HG02885 (cell line): ENCODE data around the gene TXNDC2.
"Not testable (repeated sequence)": the region's sequence is repeated elsewhere in the genome, so short reads cannot be mapped to it uniquely, and the experiment has no call there.

ENCODE experiments used
- ATAC-seq: cut with Tn5 transposase; IDR thresholded peaks from one replicate; pipeline ENCODE4 v1.9.1; 2021; ENCODE audit warnings: mild to moderate bottlenecking; ENCODE audit not compliant: unreplicated experiment, poor library complexity

TXNDC2 gene

GRCh38 chr18:9878095-9878494 lies 7.7 kb upstream of the TXNDC2 start:
- ATAC-seq = no peak

GRCh38 chr18:9878783-9879242 lies 7.0 kb upstream of the TXNDC2 start:
- ATAC-seq = no peak

- no peak for ATAC-seq
Measured at GRCh38 chr18:9884090-9884489, 1.7 kb upstream of the TXNDC2 start.

- ATAC-seq = no peak
Measured at GRCh38 chr18:9884532-9885140, 1.1 kb upstream of the TXNDC2 start.

- no peak for ATAC-seq
Measured at GRCh38 chr18:9886005-9886348, 204 bp downstream of the TXNDC2 start.

GRCh38 chr18:9887992-9888391 lies 2.2 kb downstream of the TXNDC2 start:
- ATAC-seq = no peak

DNA sequence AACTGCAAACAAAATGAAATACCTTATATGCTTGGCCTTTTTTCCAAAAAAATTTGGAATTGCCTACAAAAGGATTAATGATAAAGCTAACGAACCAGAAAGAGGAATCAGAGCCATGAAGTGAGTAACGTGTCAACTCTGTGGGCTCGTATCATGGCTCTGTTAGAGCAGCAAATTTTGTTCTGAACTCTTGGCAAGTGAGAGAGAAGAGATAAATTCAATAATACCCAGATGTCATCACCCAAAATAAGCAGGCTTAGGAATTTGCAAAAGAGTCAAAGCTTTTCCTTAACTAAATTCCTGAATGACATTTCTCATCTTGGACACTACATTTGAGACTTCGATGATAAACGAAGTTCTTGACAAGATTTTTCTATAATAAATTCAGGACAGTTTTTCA lies 4.4 kb downstream of the TXNDC2 start:
- no peak for ATAC-seq

- ATAC-seq = no peak
Measured at GRCh38 chr18:9890957-9891356, 5.2 kb downstream of the TXNDC2 start.

DNA sequence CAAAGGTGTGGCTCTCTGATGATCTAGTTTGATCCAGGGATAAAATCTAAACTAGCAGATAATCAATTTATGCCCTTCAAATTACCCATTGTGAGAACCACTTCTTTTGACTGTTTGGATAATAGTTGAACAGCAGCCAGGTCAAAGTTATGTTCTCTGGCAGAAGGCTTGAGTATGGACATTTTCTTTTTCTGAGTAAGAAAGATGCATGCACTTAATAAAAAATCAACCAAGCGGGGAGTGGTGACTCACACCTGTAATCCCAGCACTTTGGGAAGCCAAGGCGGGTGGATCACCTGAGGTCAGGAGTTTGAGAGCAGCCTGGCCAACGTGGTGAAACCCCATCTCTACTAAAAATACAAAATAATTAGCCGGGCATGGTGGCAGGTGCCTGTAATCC lies 5.7 kb downstream of the TXNDC2 start:
- not testable (repeated sequence) for ATAC-seq

DNA sequence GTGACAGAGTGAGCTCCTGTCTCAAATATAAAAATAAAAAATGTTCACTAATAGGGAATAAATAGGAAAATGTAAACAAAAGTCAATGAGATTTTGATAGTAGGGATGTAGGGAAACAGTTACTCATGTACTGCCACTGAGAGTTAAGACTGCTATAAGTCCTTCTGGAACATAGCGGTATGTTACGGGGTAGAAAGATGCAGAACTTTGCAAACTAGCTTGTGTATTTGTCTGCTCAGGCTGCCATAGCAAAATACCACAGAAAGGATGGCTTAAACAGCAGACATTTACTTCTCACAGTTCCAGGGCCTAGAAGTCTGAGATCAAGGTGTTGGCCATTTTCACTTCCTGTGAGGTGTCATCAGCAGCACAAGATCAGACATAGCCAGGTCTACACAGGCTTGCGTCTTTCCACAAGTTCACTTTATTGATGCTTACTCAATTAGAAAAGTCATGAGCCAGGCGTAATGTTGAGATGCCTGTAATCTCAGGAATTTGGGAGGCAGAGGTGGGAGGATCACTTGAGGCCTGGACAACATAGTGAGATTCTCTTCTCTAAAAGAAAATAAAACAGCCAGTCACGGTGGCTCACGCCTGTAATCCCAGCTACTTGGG lies 8.8 kb downstream of the TXNDC2 start:
- no peak for ATAC-seq

DNA sequence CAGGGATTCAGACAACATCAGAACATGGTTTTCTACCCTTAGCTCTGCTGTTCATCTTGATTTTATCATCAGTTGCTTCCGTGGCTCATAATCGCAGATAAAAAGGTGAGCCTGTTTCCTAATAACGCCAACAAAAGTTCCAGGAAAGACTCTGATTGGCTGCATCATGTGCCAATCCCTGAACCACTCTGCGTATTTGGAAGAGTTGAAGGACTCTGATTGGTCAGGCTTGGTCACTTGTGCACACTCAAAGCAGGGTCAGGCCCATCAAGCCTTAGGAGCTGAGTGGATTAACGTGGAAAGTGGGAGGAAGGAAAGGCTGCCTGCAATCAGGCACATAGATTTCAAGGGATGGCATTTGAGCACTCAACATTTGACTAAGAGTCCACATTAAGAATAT lies 11.4 kb downstream of the TXNDC2 start:
- no peak for ATAC-seq

GRCh38 chr18:9897787-9898291 lies 12.1 kb downstream of the TXNDC2 start:
- not testable (repeated sequence) for ATAC-seq

GRCh38 chr18:9898792-9899549 lies 13.2 kb downstream of the TXNDC2 start:
- no peak for ATAC-seq

DNA sequence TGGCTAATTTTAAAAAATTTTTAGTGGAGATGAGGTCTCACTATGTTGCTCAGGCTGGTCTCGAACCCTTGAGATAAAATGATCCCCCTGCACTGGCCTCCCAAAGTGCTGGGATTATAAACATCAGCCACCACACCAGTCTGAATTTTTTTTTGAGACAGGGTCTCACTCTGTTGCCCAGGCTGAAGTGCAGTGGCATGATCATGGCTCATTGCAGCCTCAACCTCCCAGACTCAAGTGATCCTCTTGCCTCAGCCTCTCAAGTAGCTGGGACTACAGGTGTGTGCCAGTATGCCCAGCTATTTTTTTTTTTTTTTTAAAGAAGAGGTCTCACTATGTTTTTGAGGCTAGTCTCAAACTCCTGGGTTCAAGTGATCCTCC lies 13.8 kb downstream of the TXNDC2 start:
- not testable (repeated sequence) for ATAC-seq

GRCh38 chr18:9900699-9901098 lies 14.9 kb downstream of the TXNDC2 start:
- ATAC-seq = no peak

DNA sequence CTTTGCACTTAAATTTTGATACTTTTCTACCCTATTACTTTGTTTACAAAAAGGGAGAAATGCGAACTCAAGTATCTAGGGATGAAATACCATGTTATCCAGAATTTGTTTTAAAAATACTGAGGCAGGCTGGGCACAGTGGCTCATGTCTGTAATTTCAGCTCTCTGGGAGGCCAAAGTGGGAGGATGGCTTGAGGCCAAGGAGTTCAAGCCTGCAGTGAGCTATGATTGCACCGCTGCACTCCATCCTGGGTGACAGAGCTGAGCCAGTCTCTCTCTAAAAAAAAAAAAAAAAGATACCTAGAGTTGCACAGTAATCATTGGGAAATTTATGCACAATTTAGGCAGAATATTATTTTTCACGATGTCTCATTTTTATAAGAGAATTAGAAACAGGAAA lies 15.6 kb downstream of the TXNDC2 start:
- no peak for ATAC-seq

DNA sequence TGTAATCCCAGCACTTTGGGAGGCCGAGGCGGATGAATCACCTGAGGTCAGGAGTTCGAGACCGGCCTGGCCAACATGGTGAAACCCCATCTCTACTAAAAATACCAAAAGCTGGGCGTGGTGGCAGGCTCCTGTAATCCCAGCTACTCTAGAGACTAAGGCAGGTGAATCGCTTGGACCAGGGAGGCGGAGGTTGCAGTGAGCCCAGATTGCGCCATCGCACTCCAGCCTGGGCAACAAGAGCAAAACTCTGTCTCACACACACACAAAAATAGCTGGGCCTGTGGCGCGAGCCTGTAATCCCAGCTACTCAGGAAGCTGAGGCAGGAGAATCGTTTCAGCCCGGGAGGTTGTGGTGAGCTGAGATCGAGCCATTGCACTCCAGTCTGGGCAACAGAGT lies 16.5 kb downstream of the TXNDC2 start:
- not testable (repeated sequence) for ATAC-seq

DNA sequence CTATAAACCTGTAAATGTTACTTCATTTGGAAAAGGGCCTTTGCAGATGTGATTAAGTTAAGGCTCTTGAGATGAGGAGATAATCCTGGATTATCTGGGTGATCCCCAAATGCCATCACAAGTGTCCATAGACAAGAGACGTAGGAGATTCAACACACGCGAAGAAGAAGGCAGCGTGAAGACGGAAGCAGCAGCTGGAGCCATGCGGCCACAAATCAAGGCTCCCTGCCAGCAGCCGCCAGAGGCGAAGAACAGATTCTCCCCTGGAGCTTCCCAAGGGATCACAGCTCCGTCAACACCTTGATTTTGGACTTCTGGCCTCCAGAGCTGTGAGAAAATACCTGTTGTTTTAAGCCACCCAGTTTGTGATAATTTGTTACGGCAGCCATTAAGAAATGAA lies 17.1 kb downstream of the TXNDC2 start:
- ATAC-seq = no peak

DNA sequence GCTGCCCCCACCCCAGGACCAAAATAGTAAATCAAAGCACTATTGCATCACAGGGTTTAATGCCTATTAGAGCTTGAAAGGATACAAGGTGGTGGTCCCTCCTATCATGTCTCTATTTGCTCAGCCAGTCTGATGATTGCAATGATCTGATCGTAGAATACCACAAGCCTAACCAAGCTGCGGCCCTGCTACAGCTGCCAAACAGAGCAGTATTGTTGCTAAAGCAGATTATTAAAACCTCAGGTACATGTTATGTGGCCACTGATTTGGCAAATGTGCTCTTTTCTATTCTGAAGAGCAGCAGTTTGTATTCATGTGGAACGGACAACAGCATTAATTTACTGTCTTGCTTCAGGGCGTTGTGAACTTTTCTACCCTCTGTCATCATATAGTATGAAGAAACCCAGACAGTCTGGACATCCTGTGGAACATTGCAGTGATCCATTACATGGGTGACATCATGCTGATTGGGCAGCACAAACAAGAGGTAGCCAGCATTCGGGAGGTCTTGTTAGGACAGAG lies 19.7 kb downstream of the TXNDC2 start:
- ATAC-seq = no peak

- no peak for ATAC-seq
Measured at GRCh38 chr18:9906481-9906880, 20.7 kb downstream of the TXNDC2 start.

DNA sequence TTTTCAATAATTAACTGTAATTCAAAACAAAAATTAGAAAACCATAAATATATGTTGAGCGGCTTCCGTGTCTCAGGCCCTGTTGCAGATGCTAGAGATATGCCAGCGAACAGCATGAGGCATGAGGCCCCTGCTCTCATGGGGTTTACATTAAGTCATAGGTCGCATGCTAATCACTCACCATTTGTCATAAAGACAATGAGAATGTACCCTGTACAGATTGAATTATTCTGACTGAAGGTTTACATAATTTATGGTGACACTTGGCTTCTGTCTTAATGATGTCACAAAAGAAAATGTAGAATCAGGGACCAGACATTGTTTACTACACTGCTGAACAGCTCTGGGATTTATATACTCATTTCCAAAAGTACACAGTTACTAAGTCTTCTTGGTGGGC lies 22.1 kb downstream of the TXNDC2 start:
- ATAC-seq = no peak
